Measurements from ENCODE around the gene PPP1R3C.

PPP1R3C gene

DNA sequence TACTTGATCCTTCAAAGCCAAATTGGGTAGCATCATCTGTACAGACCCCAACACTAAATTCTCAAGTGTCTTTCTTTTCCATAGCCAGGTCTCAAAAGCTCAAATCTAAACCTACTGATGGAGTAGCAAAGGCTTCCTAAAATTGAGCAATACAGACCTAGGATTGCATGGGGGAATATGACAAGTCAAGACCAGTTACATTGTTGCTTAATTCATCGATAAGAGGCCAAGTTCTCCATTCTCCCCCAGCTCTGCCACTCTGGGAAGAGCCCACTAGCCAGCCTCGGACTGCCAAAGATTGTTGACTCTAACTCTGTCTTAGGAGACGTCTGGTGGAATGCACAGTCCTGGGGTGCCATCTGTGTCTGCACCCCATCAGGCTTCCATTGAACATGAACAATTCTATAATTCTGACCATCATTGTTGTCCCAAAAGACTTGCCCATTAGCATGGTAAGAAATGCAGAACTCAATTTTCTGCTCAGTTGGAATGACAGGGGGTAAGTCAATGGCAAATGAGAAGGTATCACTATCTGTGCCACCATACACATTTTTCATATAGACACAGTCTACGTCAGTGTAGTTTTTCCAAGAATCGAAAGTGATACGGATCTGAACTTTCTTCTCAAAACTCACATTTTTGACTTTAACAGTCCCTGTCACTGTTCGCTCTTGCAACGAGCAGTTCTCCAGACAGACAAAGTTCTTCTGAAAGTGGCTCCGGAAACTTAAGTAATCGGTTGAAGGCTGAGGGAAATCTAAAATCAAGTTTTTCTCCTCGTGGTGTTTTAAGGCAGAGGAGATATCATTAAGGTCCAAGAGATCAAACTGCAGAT, 2.9 kb downstream of the PPP1R3C start:
- no peak for DNase-seq (ENCODE audit: low read depth in 3 of 3)

DNA sequence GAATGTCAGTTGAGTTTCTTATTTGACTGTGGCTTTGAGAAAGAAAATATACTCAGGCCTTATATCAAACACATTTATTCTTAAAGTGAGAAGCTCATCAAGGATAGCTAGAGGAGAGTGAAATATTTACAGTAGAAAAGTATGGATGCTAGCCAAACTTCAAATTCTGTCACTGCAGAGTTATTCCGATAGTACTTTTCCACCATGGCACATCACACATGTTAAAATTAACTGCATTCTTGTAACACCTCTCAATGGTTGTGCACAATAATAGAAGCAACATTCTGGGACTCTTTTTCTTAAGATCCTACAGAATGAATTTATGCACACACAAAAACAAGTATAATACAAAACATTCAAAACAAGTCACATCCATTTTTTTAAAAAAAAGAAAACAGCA, 4.5 kb downstream of the PPP1R3C start:
- no peak for DNase-seq (ENCODE audit: low read depth in 3 of 3)

- no peak for DNase-seq (ENCODE audit: low read depth in 3 of 3)
Measured at GRCh38 chr10:91627344-91628102, 5.3 kb downstream of the PPP1R3C start.

DNA sequence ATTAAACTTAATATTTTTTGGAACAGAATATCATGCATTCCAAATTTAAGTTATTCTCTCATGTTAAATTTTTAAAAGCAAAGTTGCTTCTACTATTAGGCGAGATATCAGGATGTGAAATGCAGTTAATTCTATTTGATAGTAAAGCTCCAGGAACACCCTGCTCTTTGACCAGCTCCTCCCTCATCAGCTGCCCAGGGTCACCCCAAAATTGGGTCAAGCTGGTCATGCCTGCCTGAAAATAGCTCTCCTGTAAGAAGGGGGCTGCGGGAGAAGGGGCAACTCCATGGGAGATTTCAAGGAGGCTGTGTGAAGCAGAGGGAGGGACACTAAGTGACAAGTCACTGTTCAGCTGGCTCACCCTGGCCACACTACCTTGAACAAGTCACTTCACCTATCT, 5.9 kb downstream of the PPP1R3C start:
- no peak for DNase-seq (ENCODE audit: low read depth in 3 of 3)

GRCh38 chr10:91624633-91625032, 8.2 kb downstream of the PPP1R3C start:
- no peak for DNase-seq (ENCODE audit: low read depth in 3 of 3)

- DNase-seq (ENCODE audit: low read depth in 3 of 3) = no peak
Measured at GRCh38 chr10:91622601-91623000, 10.3 kb downstream of the PPP1R3C start.

DNA sequence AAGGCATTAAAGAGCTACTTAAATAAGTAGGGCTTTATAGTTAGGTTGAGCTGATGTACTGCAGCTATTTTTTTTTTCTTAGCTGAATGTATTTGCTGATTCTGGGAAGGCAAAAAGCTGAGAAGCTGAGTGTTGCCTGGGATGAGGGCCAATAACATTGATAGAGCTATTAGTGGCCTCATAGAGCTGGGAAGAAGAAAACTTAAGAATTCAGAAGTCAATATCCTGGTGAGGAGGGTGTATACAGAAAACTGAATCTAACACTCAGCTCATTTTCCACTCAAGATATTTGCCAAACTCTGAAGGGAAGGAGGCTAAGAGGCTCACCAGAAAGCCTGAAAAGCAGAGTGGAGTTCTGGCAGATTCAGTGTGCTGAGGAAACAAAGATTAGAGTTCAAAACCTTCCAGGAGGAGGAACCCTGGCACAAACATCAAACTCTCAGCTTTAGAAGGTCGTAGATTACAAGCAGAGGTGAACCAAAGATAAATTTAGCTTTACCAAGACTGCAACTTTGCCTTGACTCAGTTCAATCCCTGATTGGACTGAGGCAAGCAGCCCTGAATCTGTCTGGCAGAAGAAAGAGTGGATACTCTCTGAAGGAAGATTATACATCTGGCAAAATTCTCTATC, 11.3 kb downstream of the PPP1R3C start:
- no peak for DNase-seq (ENCODE audit: low read depth in 3 of 3)

DNA sequence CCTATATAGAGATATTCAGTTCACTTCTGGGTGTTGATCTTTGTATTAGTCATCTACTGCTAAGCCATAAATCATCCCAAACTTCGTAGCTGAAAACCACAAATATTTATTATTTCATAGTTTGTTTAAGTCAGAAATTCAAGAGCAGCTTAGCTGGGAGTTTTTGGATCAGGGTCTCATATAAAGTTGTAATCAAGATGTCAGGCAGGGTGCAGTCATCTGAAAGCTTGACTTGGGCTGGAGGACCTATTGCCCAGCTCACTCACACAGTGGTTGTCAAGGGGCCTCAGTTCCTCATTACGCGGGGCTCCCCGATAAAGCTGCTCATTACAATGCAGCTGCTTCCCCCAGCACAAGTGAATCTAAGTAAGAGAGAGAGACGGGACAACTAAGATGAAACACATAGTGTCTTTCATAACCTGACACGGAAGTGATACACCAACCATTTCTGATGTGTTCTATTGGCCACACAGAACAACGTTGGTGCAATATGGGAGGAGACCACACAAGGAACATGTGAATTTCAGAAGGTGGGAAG, 15.7 kb downstream of the PPP1R3C start:
- no peak for DNase-seq (ENCODE audit: low read depth in 3 of 3)

DNA sequence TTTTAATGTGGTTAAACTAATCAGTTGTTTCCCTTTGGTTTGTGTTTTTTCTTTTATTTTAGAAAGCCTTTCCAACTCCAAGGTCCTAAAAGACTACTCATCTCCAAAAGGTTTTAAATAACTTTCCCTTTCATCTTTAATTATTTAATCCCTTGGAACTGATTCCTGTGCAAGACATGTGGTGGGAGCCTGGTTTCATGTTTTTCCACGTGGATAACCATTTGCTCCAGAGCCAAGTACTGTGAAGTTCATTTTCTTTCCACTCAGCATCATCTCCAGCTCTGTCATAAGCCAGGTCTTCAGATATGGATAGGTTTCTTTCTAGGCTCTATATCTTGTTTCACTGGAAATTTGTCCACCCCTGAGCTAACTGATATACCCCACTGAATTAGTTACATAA, 16.7 kb downstream of the PPP1R3C start:
- no peak for DNase-seq (ENCODE audit: low read depth in 3 of 3)

GRCh38 chr10:91614225-91614624, 18.6 kb downstream of the PPP1R3C start:
- DNase-seq (ENCODE audit: low read depth in 3 of 3) = no peak

- no peak for DNase-seq (ENCODE audit: low read depth in 3 of 3)
Measured at GRCh38 chr10:91613411-91614187, 19.3 kb downstream of the PPP1R3C start.

GRCh38 chr10:91610919-91611318, 22.0 kb downstream of the PPP1R3C start:
- DNase-seq (ENCODE audit: low read depth in 3 of 3) = no peak

GRCh38 chr10:91610444-91610843, 22.4 kb downstream of the PPP1R3C start:
- DNase-seq (ENCODE audit: low read depth in 3 of 3) = no peak

- no peak for DNase-seq (ENCODE audit: low read depth in 3 of 3)
Measured at GRCh38 chr10:91607646-91608403, 25.0 kb downstream of the PPP1R3C start.

GRCh38 chr10:91605968-91606367, 26.9 kb downstream of the PPP1R3C start:
- DNase-seq (ENCODE audit: low read depth in 3 of 3) = no peak

DNA sequence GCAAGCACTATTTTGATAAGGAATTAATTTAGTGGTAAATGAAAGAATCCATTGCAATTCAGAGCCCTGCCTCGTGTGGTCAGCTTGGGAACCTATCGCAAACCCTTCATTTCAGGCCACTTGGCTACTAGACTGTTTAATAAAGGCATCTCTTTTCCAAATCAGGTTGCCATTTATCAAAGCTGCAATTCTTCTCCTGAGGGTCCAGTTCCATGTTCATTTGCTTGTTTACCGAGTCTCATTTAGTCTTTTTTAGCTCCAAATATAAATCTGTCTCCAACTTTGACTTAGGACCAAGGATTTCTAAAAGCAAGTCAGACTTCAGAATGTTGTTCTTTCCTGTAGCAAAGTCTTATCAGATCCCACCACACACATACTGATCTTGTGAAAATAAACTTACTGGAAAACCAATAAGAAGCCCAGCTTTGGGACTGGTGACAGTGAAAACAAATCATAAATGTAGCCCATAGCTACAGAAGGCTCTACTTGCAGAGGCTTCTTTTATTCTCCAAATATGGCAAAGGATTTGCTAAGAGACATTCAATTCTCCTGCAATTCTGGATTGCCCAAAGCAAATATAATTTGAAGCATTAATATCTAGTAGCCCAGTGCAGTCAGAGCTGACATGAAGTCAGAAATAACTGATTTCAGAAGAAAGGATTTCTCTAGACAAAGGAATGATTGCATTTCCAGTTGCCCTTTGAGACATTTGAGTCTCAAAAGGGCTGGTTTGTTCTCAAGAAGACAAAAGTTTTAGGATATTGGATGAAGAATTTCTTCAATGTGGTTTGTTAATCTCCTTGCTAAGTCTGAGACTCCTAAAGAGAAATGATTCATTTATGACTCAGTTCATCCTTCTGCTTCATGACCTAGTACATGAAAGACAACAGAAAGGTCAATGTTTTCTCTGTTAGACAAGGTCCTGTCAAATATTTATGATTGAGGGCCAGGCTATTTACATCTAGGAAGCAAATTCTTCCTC, 28.0 kb downstream of the PPP1R3C start:
- DNase-seq (ENCODE audit: low read depth in 3 of 3) = no peak

GRCh38 chr10:91603931-91604331, 28.9 kb downstream of the PPP1R3C start:
- DNase-seq (ENCODE audit: low read depth in 3 of 3) = no peak

- no peak for DNase-seq (ENCODE audit: low read depth in 3 of 3)
Measured at GRCh38 chr10:91602868-91603568, 29.9 kb downstream of the PPP1R3C start.

DNA sequence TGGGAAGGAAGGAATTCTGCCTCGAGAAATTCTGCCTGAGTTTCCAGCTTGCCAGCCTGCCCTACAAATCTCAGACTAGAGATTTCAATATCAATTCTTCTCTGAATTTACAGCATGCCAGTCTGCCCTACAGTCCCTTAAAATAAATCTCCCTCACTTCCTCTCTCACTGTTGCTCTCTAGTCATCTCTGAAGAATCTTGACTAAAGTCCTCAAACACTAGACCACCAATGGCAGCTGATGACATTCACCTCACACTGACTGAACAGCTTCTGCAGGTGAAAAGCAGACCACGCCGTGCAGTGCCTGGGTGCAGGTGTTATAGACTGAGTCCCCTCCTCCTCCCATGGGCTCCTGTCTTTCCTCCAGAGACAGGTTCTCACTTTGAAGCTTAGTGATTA, 30.4 kb downstream of the PPP1R3C start:
- no peak for DNase-seq (ENCODE audit: low read depth in 3 of 3)
